Astrocyte (in vitro differentiated cells and primary cell): ENCODE data around the gene MBP. TPM values are rescaled to one million over a fixed set of nuclear protein-coding genes. Genes with fewer than 3 reads are reported as not detected.

ENCODE experiments used
- DNase-seq: peaks from one replicate; pipeline ENCODE4 v3.0.0-alpha.2; 2010; ENCODE audit warnings: low read depth
- FAIRE-seq: peaks from 2 replicates; lab custom pipeline; 2011; peaks lifted over from hg19 to GRCh38; lab: Jason Lieb, UNC
- H2AFZ ChIP-seq: 2 replicates; pipeline ENCODE4 v1.6.0; 2012; ENCODE audit warnings: low read depth, low read length, inconsistent platforms
- H3K27ac ChIP-seq: 2 replicates; pipeline ENCODE4 v1.5.1; 2011; ENCODE audit warnings: low read depth, low read length, inconsistent platforms
- H3K27me3 ChIP-seq: 2 replicates; pipeline ENCODE4 v1.6.0; 2011; ENCODE audit warnings: low read length, inconsistent platforms; ENCODE audit not compliant: insufficient read depth
- H3K36me3 ChIP-seq: 2 replicates; pipeline ENCODE4 v1.5.1; 2011; ENCODE audit warnings: low read length, inconsistent platforms; ENCODE audit not compliant: insufficient read depth
- H3K4me1 ChIP-seq: 2 replicates; pipeline ENCODE4 v1.5.1; 2011; ENCODE audit warnings: low read length, inconsistent platforms; ENCODE audit not compliant: insufficient read depth
- H3K4me2 ChIP-seq: 2 replicates; pipeline ENCODE4 v1.6.0; 2012; ENCODE audit warnings: low read length, inconsistent platforms
- H3K4me3 ChIP-seq: 2 replicates; pipeline ENCODE4 v1.5.1; 2011; ENCODE audit warnings: low read depth, mild to moderate bottlenecking, low read length, inconsistent platforms; ENCODE audit not compliant: insufficient read depth
- H3K79me2 ChIP-seq: 2 replicates; pipeline ENCODE4 v1.6.0; 2012; ENCODE audit warnings: mild to moderate bottlenecking, low read length, inconsistent platforms; ENCODE audit not compliant: insufficient read depth
- H3K9ac ChIP-seq: 2 replicates; pipeline ENCODE4 v1.6.0; 2012; ENCODE audit warnings: mild to moderate bottlenecking, low read length, inconsistent platforms
- H3K9me3 ChIP-seq: 2 replicates; pipeline ENCODE4 v1.5.1; 2012; ENCODE audit warnings: low read depth, mild to moderate bottlenecking, low read length, inconsistent platforms; ENCODE audit not compliant: insufficient read depth
- H4K20me1 ChIP-seq: 2 replicates; pipeline ENCODE4 v1.6.0; 2012; ENCODE audit warnings: low read length, inconsistent platforms; ENCODE audit not compliant: insufficient read depth
- H3K27ac Mint-ChIP-seq: one replicate; pipeline ENCODE4 v1.8.0; 2021; ENCODE audit warnings: mild to moderate bottlenecking, mixed read lengths; ENCODE audit not compliant: unreplicated experiment
- H3K27me3 Mint-ChIP-seq: one replicate; pipeline ENCODE4 v1.8.0; 2021; ENCODE audit warnings: low read depth, mixed read lengths; ENCODE audit not compliant: unreplicated experiment
- H3K36me3 Mint-ChIP-seq: one replicate; pipeline ENCODE4 v1.8.0; 2021; ENCODE audit warnings: low read depth, mixed read lengths; ENCODE audit not compliant: unreplicated experiment
- H3K4me1 Mint-ChIP-seq: one replicate; pipeline ENCODE4 v1.8.0; 2021; ENCODE audit warnings: low read depth, mixed read lengths; ENCODE audit not compliant: unreplicated experiment
- H3K4me3 Mint-ChIP-seq: one replicate; pipeline ENCODE4 v1.8.0; 2021; ENCODE audit warnings: mild to moderate bottlenecking, moderate library complexity, mixed read lengths; ENCODE audit not compliant: unreplicated experiment
- H3K9me3 Mint-ChIP-seq: one replicate; pipeline ENCODE4 v1.8.0; 2021; ENCODE audit warnings: mild to moderate bottlenecking, mixed read lengths; ENCODE audit not compliant: unreplicated experiment
- CTCF ChIP-seq: IDR thresholded peaks from 2 replicates; pipeline ENCODE4 v1.5.1; 2011; ENCODE audit warnings: low read depth, mild to moderate bottlenecking, inconsistent platforms, low read length, moderate library complexity; ENCODE audit not compliant: insufficient read depth
- EZH2 ChIP-seq: IDR thresholded peaks from 2 replicates; pipeline ENCODE4 v1.6.1; 2012; ENCODE audit warnings: mild to moderate bottlenecking, low read length, inconsistent platforms; ENCODE audit not compliant: insufficient read depth
- total RNA-seq: library from RNA; stranded (reverse); gene quantifications from 2 replicates; pipeline ENCODE4 v1.2.1, GENCODE V29; 2021

The MBP gene
- total RNA-seq, 1 donor from 2014 or later: 11.4 TPM

- Histone ChIP-seq H2AFZ (no peak overlapping the region), H3K4me2 (no peak overlapping the region), H4K20me1 (no peaks in the 10 kb centered on the region), H3K36me3 (no peaks in the 10 kb centered on the region), H3K9ac (no peak overlapping the region), H3K4me3 (no peak overlapping the region), H3K79me2 (no peaks in the 10 kb centered on the region), H3K9me3 (no peaks in the 10 kb centered on the region), H3K27ac (no peak overlapping the region), H3K27me3 (no peaks in the 10 kb centered on the region), H3K4me1 (no peaks in the 10 kb centered on the region)
- DNase-seq: no peak
- no peak for TF ChIP-seq EZH2
- no peak for TF ChIP-seq CTCF
- Mint-ChIP-seq H3K27ac (no peak overlapping the region), H3K9me3 (no peaks in the 10 kb centered on the region), H3K4me3 (no peak overlapping the region), H3K27me3 (peaks cover 2% of the 10 kb centered on the region), H3K4me1 (peaks cover 2% of the 10 kb centered on the region), H3K36me3 (peaks cover 16% of the 10 kb centered on the region)
- FAIRE-seq: no peak
These were observed 153.4 kb downstream of the MBP start for GRCh38 chr18:76979111-76979751.

DNA sequence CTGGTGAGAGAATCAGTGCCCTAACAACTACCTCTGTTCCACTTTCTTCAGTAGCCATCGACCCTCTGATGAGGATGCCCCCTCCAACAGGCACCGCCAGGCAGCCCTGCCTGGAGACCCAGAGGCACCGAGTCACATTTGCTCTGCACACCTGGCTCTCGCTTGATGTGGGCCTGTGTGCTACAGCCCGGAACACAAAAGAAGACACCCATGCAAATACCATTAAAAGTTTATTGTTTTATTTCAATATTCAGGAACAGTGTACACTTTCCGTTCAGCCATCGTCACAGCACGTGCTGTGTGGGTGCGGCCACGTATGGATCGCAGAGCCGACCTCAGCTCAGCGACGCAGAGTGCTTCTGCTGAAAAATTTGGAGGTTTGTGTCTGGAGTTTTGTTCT is 154.0 kb downstream of the MBP start:
- H3K79me2 ChIP-seq: no peaks in the 10 kb centered on the region
- no peaks in the 10 kb centered on the region for H3K36me3 ChIP-seq
- no peak overlapping the region for H3K4me2 ChIP-seq
- peaks cover 18% of the 10 kb centered on the region for H3K36me3 Mint-ChIP-seq
- no peak overlapping the region for H3K4me3 Mint-ChIP-seq
- no peak for DNase-seq
- peaks cover 2% of the 10 kb centered on the region for H3K4me1 Mint-ChIP-seq
- H3K9me3 Mint-ChIP-seq: no peaks in the 10 kb centered on the region
- H3K9me3 ChIP-seq: no peaks in the 10 kb centered on the region
- H3K9ac ChIP-seq: no peak overlapping the region
- H4K20me1 ChIP-seq: no peaks in the 10 kb centered on the region
- H3K4me3 ChIP-seq: no peak overlapping the region
- no peak overlapping the region for H3K27ac ChIP-seq
- no peaks in the 10 kb centered on the region for H3K27me3 ChIP-seq
- H2AFZ ChIP-seq: no peak overlapping the region
- peaks cover 2% of the 10 kb centered on the region for H3K27me3 Mint-ChIP-seq
- FAIRE-seq: no peak
- no peaks in the 10 kb centered on the region for H3K4me1 ChIP-seq
- no peak for TF ChIP-seq EZH2
- TF ChIP-seq CTCF: no peak
- no peak overlapping the region for H3K27ac Mint-ChIP-seq

DNA sequence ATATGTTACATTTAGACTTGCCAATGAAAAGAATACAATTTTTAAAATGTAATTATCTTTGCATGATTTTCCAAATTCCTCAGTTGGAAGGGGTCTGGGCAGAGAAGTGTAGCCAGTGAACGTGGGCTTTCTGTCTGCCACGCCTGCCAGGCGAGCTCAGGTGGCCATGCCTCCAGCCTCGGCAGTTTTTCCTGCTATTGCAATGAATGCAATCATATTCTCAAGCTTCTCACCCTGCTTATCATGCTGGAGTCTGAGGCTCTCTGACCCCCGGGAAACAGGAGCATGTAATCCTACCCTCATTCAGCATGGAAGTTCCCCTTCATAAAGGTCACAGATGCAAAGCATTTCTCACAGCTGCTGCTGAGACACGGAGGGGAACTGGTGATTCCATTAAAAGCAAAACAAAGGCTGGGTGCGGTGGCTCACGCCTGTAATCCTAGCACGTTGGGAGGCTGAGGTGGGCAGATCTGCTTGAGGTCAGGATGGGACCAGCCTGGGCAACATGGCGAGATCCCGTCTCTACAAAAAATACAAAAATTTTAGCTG is 154.8 kb downstream of the MBP start:
- Histone ChIP-seq H2AFZ (no peak overlapping the region), H3K9me3 (no peaks in the 10 kb centered on the region), H4K20me1 (no peaks in the 10 kb centered on the region), H3K4me1 (no peaks in the 10 kb centered on the region), H3K79me2 (no peaks in the 10 kb centered on the region), H3K9ac (no peak overlapping the region), H3K4me2 (no peak overlapping the region), H3K4me3 (no peak overlapping the region), H3K36me3 (no peaks in the 10 kb centered on the region), H3K27ac (no peak overlapping the region), H3K27me3 (no peaks in the 10 kb centered on the region)
- Mint-ChIP-seq H3K27ac (no peak overlapping the region), H3K36me3 (peaks cover 18% of the 10 kb centered on the region), H3K4me1 (no peaks in the 10 kb centered on the region), H3K27me3 (no peaks in the 10 kb centered on the region), H3K9me3 (no peaks in the 10 kb centered on the region), H3K4me3 (no peak overlapping the region)
- TF ChIP-seq CTCF (no peak), EZH2 (no peak)
- no peak for DNase-seq
- FAIRE-seq: no peak
